Kidney epithelial cell (primary cell): ENCODE results near the gene LCE3B. TPM values are rescaled to one million over a fixed set of nuclear protein-coding genes. Genes with fewer than 3 reads are reported as not detected.

Experiments
- DNase-seq: peaks from one replicate; pipeline ENCODE4 v3.0.0-alpha.2; 2010; ENCODE audit warnings: low read depth
- H3K27me3 ChIP-seq: 2 replicates; pipeline ENCODE4 v1.6.0; 2011; ENCODE audit warnings: low read length; ENCODE audit not compliant: control insufficient read depth, insufficient read depth
- H3K36me3 ChIP-seq: 2 replicates; pipeline ENCODE4 v1.5.1; 2011; ENCODE audit warnings: low read length; ENCODE audit not compliant: control insufficient read depth, insufficient read depth
- H3K4me3 ChIP-seq: 2 replicates; pipeline ENCODE4 v1.5.1; 2011; ENCODE audit warnings: low read depth, mild to moderate bottlenecking, control low read depth, low read length
- CTCF ChIP-seq: IDR thresholded peaks from 2 replicates; pipeline ENCODE4 v1.5.1; 2011; ENCODE audit warnings: mild to moderate bottlenecking, moderate library complexity, low read length, control low read depth, inconsistent platforms; ENCODE audit not compliant: insufficient read depth, poor library complexity, severe bottlenecking
- total RNA-seq: library from RNA; depleted of rRNA; stranded (reverse); fragments of >200 nt; gene quantifications from 2 replicates; pipeline ENCODE4 v1.2.3, GENCODE V29; 2015

Gene LCE3B
- total RNA-seq, 1 donor from 2014 or later, result not detected

GRCh38 chr1:152622803-152623202 is 9.2 kb downstream of the LCE3B start, which contains the start of gene LCE3A:
TSS of gene LCE3A (minus strand) at chr1:152623103. CDS start at chr1:152623103, 0 bp downstream.
- Histone ChIP-seq H3K4me3 (no peak within 1 kb of the TSS), H3K27me3 (no peaks in the 10 kb centered on the region)

GRCh38 chr1:152623203-152623844 is 9.7 kb downstream of the LCE3B start:
- TF ChIP-seq CTCF, result peak; percentile 13
- Histone ChIP-seq H3K4me3 (no peak overlapping the region), H3K27me3 (no peaks in the 10 kb centered on the region), H3K36me3 (no peaks in the 10 kb centered on the region)
- no peak for DNase-seq

More at GRCh38 chr1:152622803-152623202, 9.2 kb downstream of the LCE3B start, which contains the start of gene LCE3A:
- H3K36me3 ChIP-seq, result no peaks in the 10 kb centered on the region
- DNase-seq, result no peak
- TF ChIP-seq CTCF, result no peak

GRCh38 chr1:152626744-152627143 is 13.1 kb downstream of the LCE3B start:
- no peak overlapping the region for H3K4me3 ChIP-seq
- H3K36me3 ChIP-seq, result no peaks in the 10 kb centered on the region
- no peak for DNase-seq
- H3K27me3 ChIP-seq, result no peaks in the 10 kb centered on the region
- no peak for TF ChIP-seq CTCF

GRCh38 chr1:152630596-152630995 is 17.0 kb downstream of the LCE3B start:
- Histone ChIP-seq H3K4me3 (no peak overlapping the region), H3K27me3 (no peaks in the 10 kb centered on the region), H3K36me3 (no peaks in the 10 kb centered on the region)
- TF ChIP-seq CTCF, result no peak
- DNase-seq, result no peak

- no peak for DNase-seq
- Histone ChIP-seq H3K27me3 (no peaks in the 10 kb centered on the region), H3K4me3 (no peak overlapping the region), H3K36me3 (no peaks in the 10 kb centered on the region)
- TF ChIP-seq CTCF, result no peak
Observed at GRCh38 chr1:152640351-152640750, 26.7 kb downstream of the LCE3B start.

- no peak for DNase-seq
- H3K27me3 ChIP-seq, result no peaks in the 10 kb centered on the region
- no peak for TF ChIP-seq CTCF
- H3K4me3 ChIP-seq, result no peak overlapping the region
- H3K36me3 ChIP-seq, result no peaks in the 10 kb centered on the region
Observed at GRCh38 chr1:152643945-152644344, 30.3 kb downstream of the LCE3B start.
